ENCODE data around the gene CARD14. TPM values are rescaled to one million over a fixed set of nuclear protein-coding genes. Genes with fewer than 3 reads are reported as not detected.

CARD14 gene
- total RNA-seq, 1 donor from 2014 or later: not detected

- DNase-seq (ENCODE audit: low read depth): no peak
- TF ChIP-seq, protein P1, sequence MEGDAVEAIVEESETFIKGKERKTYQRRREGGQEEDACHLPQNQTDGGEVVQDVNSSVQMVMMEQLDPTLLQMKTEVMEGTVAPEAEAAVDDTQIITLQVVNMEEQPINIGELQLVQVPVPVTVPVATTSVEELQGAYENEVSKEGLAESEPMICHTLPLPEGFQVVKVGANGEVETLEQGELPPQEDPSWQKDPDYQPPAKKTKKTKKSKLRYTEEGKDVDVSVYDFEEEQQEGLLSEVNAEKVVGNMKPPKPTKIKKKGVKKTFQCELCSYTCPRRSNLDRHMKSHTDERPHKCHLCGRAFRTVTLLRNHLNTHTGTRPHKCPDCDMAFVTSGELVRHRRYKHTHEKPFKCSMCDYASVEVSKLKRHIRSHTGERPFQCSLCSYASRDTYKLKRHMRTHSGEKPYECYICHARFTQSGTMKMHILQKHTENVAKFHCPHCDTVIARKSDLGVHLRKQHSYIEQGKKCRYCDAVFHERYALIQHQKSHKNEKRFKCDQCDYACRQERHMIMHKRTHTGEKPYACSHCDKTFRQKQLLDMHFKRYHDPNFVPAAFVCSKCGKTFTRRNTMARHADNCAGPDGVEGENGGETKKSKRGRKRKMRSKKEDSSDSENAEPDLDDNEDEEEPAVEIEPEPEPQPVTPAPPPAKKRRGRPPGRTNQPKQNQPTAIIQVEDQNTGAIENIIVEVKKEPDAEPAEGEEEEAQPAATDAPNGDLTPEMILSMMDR (IDR thresholded peaks at IDR 0.05; ENCODE audit: insufficient read depth, low read length, poor library complexity, severe bottlenecking): no peak
- no peaks in the 10 kb centered on the region for H3K27me3 ChIP-seq (ENCODE audit: control insufficient read depth, insufficient read depth, low read length)
- peak overlapping the region; percentile 84 for H3K4me3 ChIP-seq (ENCODE audit: low read depth, low read length)
- no peaks in the 10 kb centered on the region for H3K36me3 ChIP-seq (ENCODE audit: control insufficient read depth, insufficient read depth, low read length)
These were observed 24.5 kb upstream of the CARD14 start for GRCh38 chr17:80145076-80146075.

- TF ChIP-seq, protein P1 (IDR thresholded peaks at IDR 0.05; ENCODE audit: insufficient read depth, low read length, poor library complexity, severe bottlenecking): no peak
- no peak for DNase-seq (ENCODE audit: low read depth)
These were observed 23.5 kb upstream of the CARD14 start for GRCh38 chr17:80146121-80147034.

DNA sequence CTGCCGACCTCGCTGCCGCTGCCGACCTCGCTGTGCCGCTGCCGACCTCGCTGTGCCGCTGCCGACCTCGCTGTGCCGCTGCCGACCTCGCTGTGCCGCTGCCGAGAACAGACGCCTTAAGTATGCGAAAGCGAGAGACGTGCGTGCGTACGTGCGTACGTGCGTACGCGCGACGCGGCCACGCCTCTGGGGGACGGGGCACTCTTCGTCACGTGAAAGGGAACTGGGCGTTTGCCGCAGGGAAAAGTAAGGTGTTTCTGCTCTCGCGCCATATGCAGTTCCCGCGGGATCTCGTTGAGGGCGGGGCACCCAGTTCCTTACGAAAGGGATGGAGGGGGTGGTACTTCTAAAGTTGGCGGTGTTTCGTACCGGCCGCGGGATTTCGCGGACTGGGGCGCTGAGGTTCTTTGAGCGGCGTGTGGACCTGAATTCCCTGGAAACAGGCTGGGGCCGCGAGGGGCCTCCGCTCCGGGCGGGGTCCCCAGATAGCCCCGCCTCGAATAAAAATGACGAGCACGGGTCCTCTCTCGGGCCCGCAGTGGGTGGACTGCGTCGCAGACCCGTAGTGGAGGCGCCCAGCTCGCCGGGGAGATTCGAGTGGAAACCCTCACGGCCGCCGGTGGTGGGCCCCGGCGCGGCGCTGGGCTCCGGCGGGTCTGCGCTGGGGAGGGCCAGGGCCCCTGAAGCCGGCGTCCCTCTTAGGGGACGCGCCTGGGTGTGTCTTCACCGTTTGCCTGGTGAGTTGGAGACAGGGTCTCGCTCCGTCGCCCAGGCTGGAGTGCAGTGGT, 22.6 kb upstream of the CARD14 start, which contains the start of gene EIF4A3:
Gene EIF4A3 (minus strand): TSS at position 94 of the 788 bp plus-strand sequence. CDS start 167 bp downstream, outside the sequence.
- Histone ChIP-seq H3K36me3 (ENCODE audit: control insufficient read depth, insufficient read depth, low read length) (no peaks in the 10 kb centered on the region), H3K27me3 (ENCODE audit: control insufficient read depth, insufficient read depth, low read length) (no peaks in the 10 kb centered on the region), H3K4me3 (ENCODE audit: low read depth, low read length) (peak within 1 kb of the TSS; percentile 84)
- peak; percentile 96 for DNase-seq (ENCODE audit: low read depth)
- TF ChIP-seq, protein P1 (IDR thresholded peaks at IDR 0.05; ENCODE audit: insufficient read depth, low read length, poor library complexity, severe bottlenecking): no peak

More at GRCh38 chr17:80146121-80147034, 23.5 kb upstream of the CARD14 start:
- Histone ChIP-seq H3K4me3 (ENCODE audit: low read depth, low read length) (peak overlapping the region; percentile 84), H3K27me3 (ENCODE audit: control insufficient read depth, insufficient read depth, low read length) (no peaks in the 10 kb centered on the region), H3K36me3 (ENCODE audit: control insufficient read depth, insufficient read depth, low read length) (no peaks in the 10 kb centered on the region)

DNA sequence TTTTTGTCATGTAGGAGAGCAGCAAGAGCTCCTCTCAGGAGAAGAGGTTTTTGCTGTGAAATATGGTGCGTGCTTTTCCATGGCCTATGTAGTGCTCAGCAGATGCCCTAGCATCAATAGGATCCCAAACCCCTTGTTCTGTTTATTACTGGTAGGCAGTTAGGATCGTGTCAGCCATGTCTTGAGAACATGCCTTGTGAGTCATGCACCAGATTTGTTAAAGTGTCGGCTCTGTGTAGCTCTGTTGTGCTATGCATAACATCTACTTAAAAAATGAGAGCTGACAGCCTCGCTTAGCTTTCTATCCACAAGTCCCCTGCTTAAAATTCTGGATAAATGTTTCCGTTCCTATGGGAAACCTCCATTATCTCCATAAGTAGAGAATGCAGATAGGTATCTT, 18.5 kb upstream of the CARD14 start:
- no peaks in the 10 kb centered on the region for H3K27me3 ChIP-seq (ENCODE audit: control insufficient read depth, insufficient read depth, low read length)
- no peak overlapping the region for H3K4me3 ChIP-seq (ENCODE audit: low read depth, low read length)
- TF ChIP-seq, protein P1 (IDR thresholded peaks at IDR 0.05; ENCODE audit: insufficient read depth, low read length, poor library complexity, severe bottlenecking): no peak
- no peaks in the 10 kb centered on the region for H3K36me3 ChIP-seq (ENCODE audit: control insufficient read depth, insufficient read depth, low read length)
- no peak for DNase-seq (ENCODE audit: low read depth)

- H3K4me3 ChIP-seq (ENCODE audit: low read depth, low read length): no peak overlapping the region
- DNase-seq (ENCODE audit: low read depth): no peak
- TF ChIP-seq, protein P1 (IDR thresholded peaks at IDR 0.05; ENCODE audit: insufficient read depth, low read length, poor library complexity, severe bottlenecking): no peak
- no peaks in the 10 kb centered on the region for H3K36me3 ChIP-seq (ENCODE audit: control insufficient read depth, insufficient read depth, low read length)
- no peaks in the 10 kb centered on the region for H3K27me3 ChIP-seq (ENCODE audit: control insufficient read depth, insufficient read depth, low read length)
These were observed 17.6 kb upstream of the CARD14 start for GRCh38 chr17:80152081-80152702.

Measured in kidney epithelial cell (primary cell).